ENCODE results near the gene SLC35E3.
"Not testable (repeated sequence)": the region's sequence is repeated elsewhere in the genome, so short reads cannot be mapped to it uniquely, and the experiment has no call there.

SLC35E3 gene

DNA sequence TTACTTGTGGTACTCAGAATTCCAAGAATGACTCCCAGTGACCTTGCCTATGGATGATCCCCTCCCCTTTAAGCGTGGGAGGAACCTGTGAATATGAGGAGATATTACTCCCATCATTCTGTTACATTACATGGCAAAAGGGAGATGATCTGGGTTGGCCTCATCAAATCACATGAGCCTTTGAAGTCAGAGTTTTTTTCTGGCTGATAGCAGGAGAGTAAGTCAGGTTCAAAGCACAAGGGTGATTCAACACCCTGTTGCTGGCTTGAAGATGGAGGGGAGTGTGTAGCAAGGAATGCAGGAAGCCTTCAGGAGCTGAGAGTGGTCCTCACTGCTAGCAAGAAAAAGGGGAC lies 52.9 kb downstream of the SLC35E3 start:
- no peak for DNase-seq

DNA sequence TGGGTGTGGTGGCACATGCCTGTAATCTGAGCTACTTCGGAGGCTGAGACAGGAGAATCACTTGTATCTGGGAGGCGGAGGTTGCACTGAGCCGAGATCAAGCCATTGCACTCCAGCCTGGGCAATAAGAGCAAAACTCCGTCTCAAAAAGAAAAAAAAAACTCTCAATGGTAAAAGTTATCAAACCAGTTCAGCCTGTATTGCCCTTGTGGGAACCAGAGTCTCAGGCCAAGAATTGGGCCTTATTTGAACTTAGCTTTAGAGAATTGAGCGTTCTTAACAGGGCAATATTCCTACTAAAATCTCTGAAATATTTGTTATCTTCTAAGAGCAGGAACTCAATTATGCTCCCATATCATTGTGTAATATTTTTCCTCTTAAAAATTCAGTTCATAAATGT lies 54.3 kb downstream of the SLC35E3 start:
- DNase-seq = no peak

DNA sequence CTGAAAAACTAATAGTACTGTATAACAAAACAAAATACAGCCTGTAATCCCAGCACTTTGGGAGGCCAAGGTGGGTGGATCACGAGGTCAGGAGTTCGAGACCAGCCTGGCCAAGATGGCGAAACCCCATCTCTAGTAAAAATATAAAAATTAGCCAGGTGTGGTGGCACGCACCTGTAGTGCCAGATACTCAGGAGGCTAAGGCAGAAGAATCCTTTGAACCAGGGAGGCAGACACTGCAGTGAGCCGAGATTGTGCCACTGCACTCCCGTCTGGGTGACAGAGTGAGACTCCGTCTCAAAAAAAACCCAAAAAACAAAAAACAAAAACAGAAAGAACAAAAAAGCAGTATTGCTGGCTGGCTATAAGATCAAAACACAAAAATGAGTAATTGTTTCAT lies 55.1 kb downstream of the SLC35E3 start:
- DNase-seq = not testable (repeated sequence)

DNA sequence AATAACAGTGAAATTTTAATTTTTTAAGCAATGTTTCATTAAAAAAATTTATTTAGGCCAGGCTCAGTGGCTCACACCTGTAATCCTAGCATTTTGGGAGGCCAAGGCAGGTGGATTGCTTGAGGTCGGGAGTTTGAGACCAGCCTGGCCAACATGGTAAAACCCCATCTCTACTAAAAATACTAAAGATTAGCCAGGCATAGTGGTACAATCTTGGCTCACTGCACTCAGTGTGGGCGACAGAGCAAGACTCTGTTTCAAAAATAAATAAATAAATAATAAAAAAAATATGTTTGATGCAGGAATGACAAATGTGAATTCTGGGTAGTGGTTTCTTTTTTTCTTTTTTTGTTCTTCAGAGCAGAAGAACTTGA lies 56.4 kb downstream of the SLC35E3 start:
- not testable (repeated sequence) for DNase-seq

DNA sequence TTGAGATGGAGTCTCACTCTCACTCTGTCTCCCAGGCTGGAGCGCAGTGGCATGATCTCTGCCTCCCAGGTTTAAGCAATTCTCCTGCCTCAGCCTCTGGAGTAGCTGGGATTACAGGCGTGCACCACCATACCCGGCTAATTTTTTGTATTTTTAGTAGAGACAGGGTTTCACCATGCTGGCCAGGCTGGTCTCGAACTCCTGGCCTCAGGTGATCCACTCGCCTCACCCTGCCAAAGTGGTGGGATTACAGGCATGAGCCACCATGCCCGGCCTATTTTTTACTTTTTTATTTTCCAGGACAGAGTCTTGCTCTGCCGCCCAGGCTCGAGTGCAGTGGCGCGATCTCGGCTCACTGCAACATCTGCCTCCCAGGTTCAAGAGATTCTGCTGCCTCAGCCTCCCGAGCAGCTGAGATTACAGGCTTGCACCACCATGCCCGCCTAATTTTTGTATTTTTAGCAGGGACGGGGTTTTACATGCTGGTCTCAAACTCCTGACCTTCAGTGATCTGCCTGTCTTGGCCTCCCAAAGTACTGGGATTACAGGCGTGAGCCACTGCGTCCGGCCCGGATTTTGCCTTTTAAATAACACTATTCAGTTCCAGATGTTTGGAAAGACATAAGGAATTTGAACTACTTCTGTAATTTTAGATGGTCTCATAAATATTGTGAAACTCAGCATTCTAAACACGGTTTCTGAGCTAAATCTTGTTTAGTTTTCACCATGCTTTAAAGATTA lies 57.1 kb downstream of the SLC35E3 start:
- not testable (repeated sequence) for DNase-seq

DNA sequence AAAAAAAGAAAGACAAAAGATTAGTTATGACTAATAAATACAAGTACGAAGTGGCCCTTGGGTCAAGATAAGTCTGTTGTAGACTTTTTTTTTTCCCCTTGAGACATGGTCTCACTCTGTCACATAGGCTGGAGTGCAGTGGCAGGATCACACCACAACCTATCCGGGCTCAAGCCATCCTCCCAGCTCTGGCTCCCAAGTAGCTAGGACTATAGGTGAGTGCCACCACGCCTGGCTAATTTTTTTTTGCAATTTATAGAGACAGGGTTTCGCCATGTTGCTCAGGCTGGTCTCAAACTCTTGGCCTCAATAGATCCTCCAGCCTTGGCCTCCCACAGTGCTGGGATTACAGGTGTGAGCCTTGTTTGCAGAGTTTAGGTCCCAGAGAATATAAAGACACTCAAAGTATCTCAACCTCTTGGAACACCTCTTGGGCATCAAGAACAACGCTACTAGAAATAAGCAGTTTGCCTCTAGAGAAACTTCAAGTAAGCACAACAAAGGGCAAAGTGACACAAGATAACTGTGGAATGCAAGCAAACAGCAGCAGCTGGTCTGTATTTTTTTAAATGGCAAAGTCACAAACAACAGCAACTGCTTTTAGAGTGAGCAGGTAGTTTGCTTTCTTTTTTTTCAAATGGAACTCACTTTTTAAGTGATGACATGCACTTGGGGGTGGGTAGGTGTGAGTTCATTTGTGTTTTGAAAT lies 58.1 kb downstream of the SLC35E3 start:
- DNase-seq = no peak

DNA sequence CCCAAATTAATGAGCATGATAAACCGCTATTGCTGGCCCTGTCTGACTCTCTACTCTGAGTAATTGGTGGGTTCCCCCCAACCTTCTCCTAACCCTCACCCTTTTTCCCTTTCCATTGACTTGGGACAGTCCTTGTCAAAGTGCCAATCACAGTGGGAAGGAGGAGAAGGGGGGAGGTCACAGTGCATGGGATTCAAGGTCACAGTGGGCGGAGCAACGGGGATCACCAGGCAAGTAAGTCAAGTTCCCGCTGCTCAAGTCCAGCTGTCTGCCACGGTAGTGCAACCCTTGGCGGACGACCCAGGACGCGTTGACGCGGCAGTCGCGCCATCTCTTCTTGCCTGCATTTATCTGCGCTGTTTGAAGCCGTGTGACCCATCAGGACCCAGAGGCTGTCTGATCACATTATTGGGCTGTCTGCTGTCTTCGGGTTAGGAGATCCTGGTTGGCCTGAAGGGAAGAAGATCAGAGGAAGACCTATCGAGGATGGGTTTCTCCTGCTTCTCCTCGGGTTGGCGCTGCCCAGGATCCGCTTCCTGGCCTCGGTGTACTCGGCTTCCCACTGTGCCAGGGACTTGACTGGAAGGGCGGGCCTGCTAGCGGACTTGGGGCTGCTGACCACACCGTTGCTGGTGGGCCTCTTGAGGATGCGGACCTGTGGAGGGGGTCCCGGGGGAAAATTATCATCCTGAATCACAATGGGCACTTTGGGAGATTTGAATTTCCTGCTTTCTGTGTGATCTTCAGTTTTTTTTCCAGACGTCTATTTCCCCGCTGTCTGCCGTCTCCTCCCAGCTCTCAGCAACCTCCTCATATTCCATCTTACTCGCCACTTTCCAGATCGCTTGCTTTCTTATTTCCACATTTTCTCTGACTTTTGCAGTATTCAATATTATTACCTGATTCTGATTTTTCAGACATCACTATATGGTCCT lies 58.9 kb downstream of the SLC35E3 start:
- DNase-seq = no peak

DNA sequence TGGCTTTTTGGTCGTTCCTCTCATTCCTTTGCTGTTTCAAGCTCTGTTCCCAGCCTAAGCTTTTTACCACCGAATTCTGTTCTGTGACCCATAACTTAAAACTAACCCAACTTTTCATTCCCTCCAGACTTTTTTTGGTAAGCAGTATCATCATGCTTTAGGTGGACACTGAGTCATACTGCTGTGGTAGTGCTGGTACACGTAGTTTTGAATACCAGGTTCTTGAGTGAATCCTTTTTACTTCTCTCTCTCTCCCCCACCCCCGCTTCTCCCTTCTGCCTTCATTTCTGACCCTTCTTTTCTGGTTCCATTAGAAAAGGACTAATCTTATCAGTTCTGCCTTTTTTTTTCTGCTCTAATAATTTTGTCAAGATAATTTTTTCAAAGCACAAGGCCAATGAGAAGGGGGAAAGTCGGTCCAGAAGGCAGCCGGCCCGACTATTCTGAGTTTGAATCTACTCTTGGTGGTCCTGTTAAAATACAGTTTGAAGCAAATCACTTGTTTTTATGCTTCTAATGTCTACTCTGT lies 59.7 kb downstream of the SLC35E3 start:
- DNase-seq = no peak

DNA sequence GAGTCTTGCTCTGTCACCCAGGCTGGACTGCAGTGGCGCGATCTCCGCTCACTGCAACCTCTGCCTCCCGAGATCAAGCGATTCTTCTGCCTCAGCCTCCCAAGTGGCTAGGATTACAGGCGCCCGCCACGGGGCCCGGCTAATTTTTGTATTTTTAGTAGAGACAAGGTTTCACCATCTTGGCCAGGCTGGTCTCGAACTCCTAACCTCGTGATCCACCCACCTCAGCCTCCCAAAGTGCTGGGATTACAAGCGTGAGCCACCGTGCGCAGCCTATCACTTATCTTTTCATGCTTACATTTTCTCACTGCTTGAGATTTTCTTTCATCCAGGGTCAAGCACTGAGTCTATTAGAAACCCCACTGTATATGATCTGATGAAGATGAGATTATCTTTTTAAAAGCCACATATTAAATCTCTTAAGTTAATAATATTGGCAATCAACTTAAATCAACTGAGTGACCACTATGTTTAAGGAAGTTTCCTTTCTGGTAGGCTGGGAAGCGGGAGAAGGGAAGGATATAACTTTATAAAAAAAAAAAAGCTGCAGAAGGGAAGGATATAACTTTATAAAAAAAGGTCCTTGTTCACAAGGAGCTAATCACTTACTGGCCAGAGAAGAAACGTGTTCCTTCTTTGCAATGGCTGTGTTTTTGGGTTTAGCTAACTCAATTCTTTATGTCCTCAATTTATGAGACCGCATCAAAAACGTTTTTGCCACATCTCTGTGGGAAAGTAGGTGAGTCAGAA lies 60.7 kb downstream of the SLC35E3 start:
- DNase-seq = no peak

DNA sequence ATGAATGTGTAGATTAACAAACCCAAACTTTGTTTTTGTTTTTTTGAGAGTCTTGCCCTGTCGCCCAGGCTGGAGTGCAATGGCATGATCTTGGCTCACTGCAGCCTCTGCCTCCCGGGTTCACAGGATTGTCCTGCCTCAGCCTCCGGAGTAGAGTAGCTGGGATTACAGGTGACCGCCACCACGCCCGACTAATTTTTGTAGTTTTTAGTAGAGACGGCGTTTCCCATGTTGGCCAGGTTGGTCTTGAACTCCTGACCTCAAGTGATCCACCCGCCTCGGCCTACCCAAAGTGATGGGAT lies 61.2 kb downstream of the SLC35E3 start:
- not testable (repeated sequence) for DNase-seq

DNA sequence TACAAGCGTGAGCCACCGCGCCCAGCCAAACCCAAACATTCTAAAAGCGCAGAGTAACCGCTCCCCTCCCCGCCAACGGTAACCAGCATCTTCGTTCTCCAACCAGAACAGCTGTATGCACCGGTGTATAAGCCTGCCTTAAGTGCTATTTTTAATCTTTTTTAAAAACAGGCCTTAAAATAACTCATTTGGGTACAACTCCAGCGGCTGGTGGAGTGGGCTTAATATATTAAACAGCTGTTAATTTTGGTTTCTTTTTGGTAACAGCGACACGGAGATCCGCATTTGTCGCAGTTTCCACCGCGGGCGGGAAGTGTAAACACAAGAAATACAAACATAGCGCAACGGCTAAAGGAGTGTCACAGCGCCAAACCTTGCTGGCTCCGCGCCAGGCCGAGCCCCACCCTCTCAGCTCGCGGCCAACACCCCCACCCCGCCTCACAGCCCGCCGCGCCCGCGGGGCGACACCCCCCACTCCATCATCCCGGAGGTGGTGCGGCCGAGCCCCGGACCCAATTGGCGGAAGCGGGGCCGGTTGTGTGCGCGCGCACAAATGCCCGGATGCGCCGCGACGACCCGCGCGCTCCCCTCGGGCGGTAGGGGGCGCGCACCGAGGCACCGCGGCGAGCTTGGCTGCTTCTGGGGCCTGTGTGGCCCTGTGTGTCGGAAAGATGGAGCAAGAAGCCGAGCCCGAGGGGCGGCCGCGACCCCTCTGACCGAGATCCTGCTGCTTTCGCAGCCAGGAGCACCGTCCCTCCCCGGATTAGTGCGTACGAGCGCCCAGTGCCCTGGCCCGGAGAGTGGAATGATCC lies 61.8 kb downstream of the SLC35E3 start, which contains the start of gene MDM2:
Gene MDM2, plus strand, starts transcription at position 602 of the 812 bp plus-strand sequence. CDS start 301 bp downstream, outside the sequence.
- peak; percentile 94 for DNase-seq

DNA sequence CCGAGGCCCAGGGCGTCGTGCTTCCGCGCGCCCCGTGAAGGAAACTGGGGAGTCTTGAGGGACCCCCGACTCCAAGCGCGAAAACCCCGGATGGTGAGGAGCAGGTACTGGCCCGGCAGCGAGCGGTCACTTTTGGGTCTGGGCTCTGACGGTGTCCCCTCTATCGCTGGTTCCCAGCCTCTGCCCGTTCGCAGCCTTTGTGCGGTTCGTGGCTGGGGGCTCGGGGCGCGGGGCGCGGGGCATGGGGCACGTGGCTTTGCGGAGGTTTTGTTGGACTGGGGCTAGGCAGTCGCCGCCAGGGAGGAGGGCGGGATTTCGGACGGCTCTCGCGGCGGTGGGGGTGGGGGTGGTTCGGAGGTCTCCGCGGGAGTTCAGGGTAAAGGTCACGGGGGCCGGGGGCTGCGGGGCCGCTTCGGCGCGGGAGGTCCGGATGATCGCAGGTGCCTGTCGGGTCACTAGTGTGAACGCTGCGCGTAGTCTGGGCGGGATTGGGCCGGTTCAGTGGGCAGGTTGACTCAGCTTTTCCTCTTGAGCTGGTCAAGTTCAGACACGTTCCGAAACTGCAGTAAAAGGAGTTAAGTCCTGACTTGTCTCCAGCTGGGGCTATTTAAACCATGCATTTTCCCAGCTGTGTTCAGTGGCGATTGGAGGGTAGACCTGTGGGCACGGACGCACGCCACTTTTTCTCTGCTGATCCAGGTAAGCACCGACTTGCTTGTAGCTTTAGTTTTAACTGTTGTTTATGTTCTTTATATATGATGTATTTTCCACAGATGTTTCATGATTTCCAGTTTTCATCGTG lies 62.6 kb downstream of the SLC35E3 start:
- DNase-seq = peak; percentile 93

DNA sequence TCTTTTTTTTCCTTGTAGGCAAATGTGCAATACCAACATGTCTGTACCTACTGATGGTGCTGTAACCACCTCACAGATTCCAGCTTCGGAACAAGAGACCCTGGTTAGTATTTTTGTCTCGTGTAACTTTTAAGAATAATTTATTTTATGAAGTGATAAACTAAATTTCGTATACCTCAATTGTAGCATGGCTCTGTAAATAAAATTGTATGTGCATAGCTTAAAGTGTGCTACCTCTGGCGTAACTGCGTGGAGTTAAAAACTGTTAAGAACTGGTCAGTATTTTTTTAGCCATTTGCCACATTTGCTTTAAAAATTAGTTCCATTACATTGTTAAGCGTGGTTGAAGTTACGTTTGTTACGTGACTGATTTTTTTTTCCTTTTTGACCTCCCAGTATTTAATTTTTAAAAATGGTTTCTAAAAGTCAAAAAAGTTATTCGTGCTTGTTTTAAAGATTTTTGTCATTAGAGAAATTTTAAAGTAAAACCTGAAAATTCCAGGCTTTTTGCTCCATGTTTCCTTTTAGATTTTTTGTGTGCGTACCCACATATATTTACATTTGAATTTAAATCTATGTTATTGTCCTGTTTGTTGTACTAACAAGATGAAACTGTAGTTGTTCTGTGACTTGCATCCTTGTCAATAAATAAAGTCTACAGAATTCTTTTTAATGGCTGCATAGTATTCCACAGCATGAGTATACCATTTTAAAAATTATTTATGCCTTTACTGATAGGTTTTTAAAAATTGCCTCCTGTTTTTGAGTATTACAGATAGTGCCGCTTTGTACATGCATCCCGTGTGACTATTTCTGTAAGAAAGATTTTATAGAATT lies 63.4 kb downstream of the SLC35E3 start:
- DNase-seq = no peak

DNA sequence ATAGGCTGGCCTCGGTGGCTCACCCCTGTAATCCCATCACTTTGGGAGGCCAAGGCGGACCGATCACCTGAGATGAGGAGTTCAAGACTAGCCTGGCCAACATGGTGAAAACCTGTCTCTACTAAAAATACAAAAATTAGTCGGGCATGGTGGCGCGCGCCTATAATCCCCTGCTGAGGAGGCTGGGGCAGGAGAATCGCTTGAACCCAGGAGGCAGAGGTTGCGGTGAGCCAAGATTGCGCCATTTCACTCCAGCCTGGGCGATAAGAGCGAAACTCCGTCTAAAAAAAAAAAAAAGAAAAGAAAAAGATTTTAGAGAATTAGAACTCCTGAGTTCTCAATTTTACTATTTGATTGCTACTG lies 64.0 kb downstream of the SLC35E3 start:
- not testable (repeated sequence) for DNase-seq

DNA sequence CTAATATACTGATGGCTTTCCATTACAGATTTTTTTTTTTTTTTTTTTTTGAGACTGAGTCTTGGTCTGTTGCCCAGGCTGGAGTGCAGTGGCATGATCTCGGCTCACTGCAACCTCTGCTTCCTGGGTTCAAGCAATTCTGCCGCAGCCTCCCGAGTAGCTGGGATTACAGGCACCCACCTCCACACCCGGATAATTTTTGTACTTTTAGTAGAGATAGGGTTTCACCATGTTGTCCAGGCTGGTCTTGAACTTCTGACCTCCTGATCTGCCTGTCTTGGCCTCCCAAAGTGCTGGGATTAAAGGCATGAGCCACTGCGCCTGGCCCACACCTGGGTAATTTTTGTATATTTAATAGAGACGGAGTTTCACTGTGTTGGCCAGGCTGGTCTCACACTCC lies 65.6 kb downstream of the SLC35E3 start:
- not testable (repeated sequence) for DNase-seq

DNA sequence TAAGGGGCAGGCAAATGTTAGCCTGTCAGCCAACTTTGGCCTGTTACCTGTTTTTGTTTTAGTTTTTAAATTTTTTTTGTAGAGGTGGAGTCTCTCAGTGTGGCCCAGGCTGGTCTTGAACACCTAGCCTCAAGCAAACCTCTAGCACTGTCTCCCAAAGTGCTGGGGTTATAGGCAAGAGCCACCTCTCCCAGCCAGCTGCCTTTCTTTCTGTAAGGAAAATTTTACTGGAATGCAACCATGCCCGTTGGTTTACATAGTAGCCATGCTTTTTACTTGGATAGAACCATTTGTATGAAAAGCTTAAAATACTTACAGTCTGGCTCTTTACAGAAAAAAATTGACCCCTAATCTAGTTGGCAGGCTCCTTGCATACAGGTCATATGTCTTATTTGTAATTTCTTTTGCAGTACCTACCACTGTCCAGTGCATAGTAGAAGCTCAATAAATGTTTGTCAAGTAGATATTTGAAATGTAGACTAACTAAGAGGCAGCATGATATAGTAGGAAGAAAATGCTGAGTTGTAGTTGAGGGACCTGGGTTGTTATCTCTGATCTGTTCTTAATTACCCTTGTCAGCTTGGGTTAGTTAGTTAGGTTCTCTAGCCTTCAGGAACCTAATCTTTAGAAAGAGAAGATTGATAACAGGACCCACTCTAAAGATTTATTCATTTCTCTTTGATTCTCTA lies 66.7 kb downstream of the SLC35E3 start:
- DNase-seq = no peak

DNA sequence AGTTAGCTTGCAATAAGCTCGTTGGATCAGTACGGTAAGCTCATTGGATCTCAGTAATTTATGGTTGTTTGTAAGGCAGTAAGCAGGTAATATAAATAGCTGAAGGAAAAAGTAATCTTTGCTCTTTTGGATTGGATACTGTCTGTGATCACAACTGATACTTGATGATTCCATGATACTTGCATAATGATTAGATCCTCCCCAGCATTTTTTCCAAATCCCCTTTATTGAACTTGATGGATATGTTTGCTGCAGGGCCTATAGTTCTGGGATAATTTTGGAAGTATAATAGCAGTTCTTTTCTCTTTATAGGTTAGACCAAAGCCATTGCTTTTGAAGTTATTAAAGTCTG lies 67.2 kb downstream of the SLC35E3 start:
- no peak for DNase-seq

DNA sequence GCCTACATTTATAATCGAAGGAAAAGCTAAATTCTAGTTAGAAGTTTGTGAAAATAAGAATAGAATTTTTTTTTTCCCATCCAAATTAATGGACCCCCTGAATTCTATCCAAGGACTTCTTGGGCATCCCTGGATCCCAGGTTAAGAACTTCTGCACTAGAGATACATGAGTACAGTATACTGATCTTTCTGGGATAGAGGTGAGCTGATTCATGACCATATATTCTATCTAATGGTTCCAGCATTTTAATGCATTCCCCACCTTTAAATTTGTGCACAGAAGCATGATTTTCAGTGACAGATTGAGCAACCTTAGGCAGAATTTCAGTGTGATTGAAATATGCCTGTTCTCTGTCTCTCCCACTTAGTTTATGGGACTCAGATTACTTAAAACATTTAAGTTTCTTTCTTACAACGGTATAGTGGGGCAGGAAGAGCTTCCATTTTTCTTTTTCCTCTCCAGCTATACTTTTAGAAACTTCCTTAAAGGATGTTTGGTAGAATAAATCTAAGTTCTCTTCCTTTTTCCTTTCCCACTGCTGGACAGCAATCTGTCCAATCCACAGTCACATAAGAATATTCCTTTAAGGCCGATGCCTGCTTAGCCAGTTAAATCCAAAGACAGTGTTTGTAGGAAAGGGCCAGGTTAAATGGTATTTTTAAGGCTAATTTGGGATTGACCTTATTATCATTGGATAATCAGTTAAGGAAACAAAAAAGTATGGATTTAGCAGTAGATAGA lies 68.7 kb downstream of the SLC35E3 start:
- DNase-seq = no peak

Measured in NCI-H2171 treated with DMSO at 0.1 percent for 48 hours (cell line).